ENCODE results near the gene CHST14. TPM values are rescaled to one million over a fixed set of nuclear protein-coding genes. Genes with fewer than 3 reads are reported as not detected.

The CHST14 gene
- total RNA-seq, 2 experiments from 2014 or later, result 11.2 to 11.7 TPM

DNA sequence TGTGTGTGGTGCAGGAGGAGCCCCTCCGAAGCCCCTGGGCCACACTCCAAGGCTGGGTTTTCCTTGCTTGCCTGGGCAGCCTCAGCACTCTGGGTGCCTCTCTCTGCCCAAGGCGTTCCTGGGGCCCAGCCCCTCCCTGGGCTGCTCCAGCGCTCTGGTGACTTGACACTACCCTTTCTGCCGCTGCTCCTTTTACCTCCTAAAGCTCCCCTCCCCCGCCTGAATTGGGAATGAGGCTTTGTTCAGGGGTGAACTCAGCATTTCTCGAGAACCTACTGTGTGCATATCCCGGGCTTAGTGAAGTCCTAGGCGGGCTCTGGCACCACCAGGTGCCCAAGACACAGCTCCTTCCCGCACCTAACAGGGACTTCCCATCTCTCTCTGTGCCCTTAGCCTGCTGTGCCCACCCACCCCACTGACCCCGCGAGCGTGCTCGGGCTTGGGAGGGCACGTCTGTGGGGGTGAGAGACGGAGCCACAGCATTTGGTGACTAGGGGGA, 31.3 kb upstream of the CHST14 start:
- CTCF ChIA-PET, result interaction anchor here (1.1 to 2.3 kb wide), 6 partner anchors 17 to 165 kb away, joined by 3 to 7 read pairs (median 4); partner anchors contain the start of gene KNSTRN

DNA sequence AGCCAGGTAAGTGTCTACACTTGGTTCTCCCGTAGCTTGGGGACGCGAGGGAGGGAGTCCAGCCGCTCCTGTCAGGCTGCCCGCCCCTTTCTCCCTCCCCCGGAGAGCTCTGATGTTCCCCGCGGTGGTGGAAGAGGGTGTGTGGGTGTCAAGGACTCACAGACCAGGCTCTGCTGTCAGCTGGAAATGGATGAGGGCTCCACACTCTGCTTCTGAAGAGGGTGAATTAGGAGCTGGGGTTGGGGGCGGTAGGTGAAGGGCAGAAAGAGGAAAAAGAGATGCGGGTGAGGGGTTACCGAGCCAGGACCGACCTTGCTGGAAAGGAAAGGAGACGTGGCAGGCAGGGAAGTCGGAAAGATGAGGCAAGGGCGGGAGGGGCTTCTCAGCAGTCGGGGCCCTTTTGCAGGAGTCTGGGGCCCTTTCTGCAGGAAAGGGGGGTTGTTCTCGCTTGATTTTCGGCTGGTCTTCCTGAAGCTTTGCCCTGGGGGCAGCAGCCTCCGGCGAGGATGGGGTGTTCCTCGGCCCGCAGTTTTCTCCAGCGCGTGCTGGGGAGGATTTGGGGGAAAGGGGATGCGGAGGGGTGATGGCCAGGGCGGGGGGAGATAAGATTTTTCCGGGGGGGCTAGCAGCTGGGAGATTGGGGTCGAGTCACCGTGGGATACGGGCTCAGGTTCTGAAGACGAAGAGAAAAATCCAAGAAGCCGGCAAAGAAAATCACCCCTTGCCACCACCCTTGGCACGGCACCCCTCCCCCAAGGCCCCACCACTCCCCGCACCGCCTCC, 30.6 kb upstream of the CHST14 start:
- ChIA-PET POLR2A (interaction anchor here (0.5 to 1.5 kb wide), 4 partner anchors 13 to 1014 kb away, joined by 3 to 5 read pairs (median 4); partner anchors contain the start of genes IVD and PLCB2), CTCF (interaction anchor here (1.1 to 2.3 kb wide), 6 partner anchors 18 to 166 kb away, joined by 3 to 7 read pairs (median 4); partner anchors contain the start of gene KNSTRN)

More for the DNA sequence above, 31.3 kb upstream of the CHST14 start:
- POLR2A ChIA-PET, result interaction anchor here (1.4 to 1.5 kb wide), 2 partner anchors 13 to 131 kb away, joined by 4 to 5 read pairs; partner anchors contain the start of gene PLCB2

DNA sequence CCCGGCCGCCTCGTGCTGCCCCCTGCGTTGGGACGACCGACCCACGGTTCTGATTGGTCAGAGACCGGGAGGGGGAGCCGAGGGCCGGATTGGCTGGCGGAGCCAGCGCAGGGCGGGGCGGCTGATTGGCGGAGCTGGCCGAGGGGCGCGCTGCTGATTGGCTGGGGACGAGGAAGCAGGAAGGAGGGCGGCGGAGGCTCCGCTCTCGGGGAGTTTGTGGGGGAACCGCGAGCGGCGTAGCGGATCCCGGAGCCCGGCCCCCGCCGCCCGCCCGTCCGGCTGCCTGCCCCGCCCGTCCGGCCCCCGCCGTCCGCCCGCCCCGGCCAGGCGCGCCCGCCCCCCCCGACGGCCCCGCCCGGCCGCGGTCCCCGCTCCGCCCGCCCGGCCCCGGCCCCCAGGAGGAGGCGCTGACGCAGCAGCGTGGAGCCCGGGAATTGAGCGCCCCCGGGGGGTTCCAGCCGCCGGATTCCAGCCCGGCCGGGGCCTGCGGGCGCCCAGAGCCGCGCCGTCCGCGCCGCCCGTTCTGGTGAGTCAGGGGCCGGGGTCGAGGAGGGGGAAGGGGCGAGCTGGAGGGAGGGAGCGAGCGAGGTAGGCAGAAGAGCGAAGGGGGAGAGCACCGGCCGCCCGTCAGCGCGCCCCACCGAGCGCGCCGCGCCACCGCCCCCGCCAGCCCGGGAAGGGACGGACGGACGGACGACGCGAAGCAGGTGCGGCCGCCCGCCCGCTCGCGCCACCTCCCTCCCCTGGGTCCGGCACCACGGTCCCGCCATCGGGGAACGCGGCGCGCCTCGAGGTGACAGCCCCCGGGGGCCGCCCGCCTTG, 29.8 kb upstream of the CHST14 start, which contains the start of gene BAHD1:
TSS of gene BAHD1 (plus strand) at position 211 of the 822 bp plus-strand sequence. CDS start 17,512 bp downstream, outside the sequence.
- CTCF ChIA-PET, result interaction anchor here (0.6 to 2.1 kb wide), 8 partner anchors 11 to 166 kb away, joined by 3 to 5 read pairs (median 3); partner anchors contain the start of gene PLCB2

DNA sequence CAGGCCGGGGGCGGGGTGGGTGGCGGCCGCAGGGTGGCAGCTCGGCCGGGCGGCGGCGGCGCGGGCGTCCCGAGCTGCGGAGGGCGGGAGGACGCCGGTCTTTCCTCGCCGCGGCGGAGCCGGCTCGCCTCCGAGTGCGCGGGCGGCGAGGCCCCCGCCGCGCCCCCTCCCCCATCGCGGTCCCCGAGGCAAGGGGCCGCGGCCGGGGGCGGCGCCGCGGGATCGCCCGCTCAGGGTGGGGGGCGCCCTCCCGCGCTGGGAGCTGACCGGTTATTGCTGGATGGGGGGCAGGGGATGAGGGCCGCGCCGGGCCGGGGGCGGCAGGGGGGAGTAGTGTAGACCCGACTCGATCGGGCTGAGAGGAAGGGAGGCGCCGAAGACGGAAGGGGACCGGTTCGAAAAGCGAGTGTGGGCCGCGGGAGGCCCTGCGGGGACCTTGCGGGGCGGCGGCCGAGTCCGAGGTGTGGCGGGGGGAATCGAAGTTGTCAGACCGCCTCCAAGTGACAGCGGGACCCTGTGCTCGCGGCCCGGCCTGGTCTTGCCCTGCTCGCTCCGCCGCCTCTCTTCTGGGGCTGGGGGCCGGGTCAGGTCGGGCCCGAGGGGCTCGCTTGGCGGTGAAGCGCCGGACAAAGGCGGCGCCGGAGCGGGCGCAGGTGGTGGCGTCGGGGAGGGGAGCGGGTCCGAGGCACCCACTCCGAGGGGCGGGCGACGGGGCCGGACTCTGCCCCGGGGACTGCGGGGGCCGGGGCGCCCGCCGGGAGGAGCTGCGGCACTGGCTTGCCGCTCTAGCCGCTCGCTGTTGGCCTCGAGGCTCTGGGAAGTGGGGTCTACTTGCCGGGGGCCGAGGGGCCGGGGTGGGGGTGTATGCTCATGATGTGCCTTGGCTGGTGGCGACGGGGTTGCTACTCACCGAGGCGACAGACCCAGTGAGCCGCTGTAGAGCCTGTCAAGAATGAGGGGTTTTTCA, 28.9 kb upstream of the CHST14 start:
- CTCF ChIA-PET, result interaction anchor here (0.6 to 2.1 kb wide), 8 partner anchors 10 to 167 kb away, joined by 3 to 6 read pairs (median 4); no protein-coding TSS in a partner anchor
- POLR2A ChIA-PET, result interaction anchor here (1.5 kb wide), 1 partner anchor 36 kb away, joined by 3 read pairs; the partner anchor contains the start of gene IVD

More for the DNA sequence above, 29.8 kb upstream of the CHST14 start, which contains the start of gene BAHD1:
- POLR2A ChIA-PET, result interaction anchor here (0.5 to 1.5 kb wide), 5 partner anchors 12 to 1013 kb away, joined by 3 to 5 read pairs (median 4); partner anchors contain the start of genes IVD and PLCB2

DNA sequence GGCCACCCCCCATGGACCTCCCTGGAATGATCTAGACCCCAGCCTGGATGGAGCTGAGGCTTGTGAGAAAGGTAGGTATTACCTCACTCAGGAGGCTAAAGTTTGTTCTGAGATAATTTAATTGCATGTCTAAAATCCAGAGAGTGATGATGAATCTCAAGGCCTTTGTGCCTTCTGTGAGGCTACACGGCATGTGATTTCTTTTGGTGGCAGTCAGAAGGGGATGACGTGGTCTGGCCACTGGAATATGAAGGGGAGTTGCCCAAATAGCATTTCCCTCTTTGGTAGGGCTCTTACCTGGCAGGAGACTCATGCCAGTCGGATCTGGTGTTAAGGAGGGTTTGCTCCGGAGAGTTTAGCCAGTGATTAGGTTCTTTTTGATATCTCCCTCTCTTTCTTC, 27.5 kb upstream of the CHST14 start:
- ChIA-PET CTCF (interaction anchor here (0.6 to 1.1 kb wide), 2 partner anchors 27 to 33 kb away, joined by 4 read pairs; no protein-coding TSS in a partner anchor), POLR2A (no interaction called here)

DNA sequence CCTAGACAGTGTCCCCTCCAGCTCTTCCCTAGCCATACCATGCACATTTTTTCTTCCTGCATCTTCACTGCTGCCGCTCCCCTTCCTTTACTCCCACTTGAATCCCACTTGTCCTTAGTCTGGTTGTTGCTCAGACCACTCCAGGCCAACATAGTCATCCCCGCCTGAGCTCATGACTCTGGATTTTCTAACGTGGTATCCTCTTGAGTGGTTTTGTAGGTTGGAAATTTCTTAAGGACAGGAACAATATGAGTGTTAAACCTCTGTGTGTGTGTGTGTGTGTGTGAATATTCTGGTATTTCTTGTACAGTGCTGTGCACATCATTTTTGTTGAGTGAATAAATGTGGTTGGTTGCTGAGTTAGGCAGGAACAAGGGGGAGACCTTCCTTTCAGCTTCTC, 26.9 kb upstream of the CHST14 start:
- CTCF ChIA-PET, result interaction anchor here (2.2 kb wide), 1 partner anchor 11 kb away, joined by 11 read pairs; no protein-coding TSS in a partner anchor
- POLR2A ChIA-PET, result no interaction called here

DNA sequence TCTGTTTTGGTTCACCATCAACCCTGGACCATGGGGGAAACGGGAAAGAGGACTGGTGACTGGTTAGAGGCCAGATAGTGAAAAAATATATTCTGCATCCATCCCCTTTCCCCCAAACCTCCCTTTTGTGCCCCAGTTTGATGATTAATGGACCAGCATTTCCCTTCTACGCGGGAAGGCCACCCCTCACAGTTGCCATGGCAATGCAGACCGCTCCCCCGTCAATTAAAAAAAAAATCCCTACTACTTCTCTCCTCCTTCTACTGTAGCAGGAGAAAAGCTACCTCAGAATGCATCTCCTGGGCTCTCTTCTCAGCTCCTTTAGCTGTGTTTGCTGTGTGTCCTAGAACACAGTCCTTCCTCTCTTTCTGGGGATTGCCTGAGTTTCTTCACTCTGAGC, 26.0 kb upstream of the CHST14 start:
- POLR2A ChIA-PET, result interaction anchor here (0.6 to 0.7 kb wide), 3 partner anchors 182 to 510 kb away, joined by 3 to 7 read pairs (median 3); no protein-coding TSS in a partner anchor
- CTCF ChIA-PET, result interaction anchor here (2.2 kb wide), 1 partner anchor 10 kb away, joined by 11 read pairs; no protein-coding TSS in a partner anchor

DNA sequence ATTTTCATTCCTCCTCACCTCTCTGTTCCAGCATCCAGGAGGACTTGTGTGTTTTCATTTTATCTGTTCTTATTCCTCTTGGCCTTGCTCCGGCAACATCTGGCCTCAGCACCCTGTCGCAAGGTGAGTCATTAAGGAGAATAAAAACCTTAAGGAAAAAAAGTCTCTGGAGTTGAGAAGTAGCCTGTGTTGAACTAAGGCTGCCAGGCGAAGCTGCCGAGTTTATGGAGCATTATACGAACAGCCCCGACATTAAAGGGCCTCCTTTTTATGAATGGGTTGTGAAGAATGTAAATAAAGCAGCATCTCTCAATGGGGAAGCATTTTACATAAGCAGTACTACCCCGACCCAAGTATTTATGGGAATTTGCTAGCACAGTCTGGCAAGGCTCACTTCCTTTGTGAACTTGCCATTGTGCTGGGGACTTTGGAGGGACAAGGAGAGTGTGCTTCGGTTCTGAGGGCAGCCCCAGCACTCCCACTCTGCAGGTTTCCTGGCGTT, 25.3 kb upstream of the CHST14 start:
- ChIA-PET CTCF (interaction anchor here (2.2 kb wide), 1 partner anchor 9 kb away, joined by 11 read pairs; no protein-coding TSS in a partner anchor), POLR2A (interaction anchor here (0.7 kb wide), 1 partner anchor 200 kb away, joined by 3 read pairs; no protein-coding TSS in a partner anchor)

DNA sequence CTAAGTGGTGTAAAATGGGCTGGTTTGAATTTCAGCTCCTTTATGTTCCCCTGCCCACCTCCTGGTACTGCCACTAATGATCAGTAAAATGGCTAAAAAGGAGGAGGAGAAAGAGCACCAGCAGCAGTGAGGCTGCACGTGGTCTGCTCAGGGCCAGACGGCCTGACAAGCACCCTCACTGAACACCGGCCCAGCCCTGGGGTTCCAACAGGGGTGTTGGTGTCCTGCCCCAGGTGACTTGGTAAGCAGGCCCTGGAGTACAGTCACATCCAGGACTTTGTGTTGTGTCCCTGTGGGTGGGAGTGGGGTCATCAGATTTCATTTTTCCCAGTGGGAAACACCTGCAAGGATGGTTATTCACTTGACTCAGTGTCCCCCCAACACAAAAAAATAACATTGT, 24.6 kb upstream of the CHST14 start:
- ChIA-PET POLR2A (no interaction called here), CTCF (interaction anchor here (2.2 kb wide), 1 partner anchor 8 kb away, joined by 11 read pairs; no protein-coding TSS in a partner anchor)

DNA sequence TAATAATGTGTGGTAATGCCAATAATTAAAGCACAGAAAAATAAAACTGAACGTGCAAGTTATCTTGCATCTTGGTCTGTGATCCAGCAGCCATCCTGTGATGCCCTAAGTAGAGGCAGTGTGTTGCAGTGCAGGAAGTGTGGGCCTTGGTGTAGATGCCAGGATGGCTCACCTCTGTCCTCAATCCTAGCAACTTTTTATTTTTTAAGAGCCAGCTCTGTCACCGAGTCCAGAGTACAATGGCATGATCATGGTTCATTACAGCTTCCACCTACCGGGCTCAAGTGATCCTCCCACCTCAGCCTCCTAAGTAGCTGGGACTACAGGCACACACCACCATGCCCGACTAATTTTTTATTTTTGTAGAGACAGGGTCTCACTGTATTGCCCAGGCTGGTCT, 22.4 kb upstream of the CHST14 start:
- POLR2A ChIA-PET, result no interaction called here
- CTCF ChIA-PET, result interaction anchor here (0.7 kb wide), 1 partner anchor 26 kb away, joined by 3 read pairs; no protein-coding TSS in a partner anchor

DNA sequence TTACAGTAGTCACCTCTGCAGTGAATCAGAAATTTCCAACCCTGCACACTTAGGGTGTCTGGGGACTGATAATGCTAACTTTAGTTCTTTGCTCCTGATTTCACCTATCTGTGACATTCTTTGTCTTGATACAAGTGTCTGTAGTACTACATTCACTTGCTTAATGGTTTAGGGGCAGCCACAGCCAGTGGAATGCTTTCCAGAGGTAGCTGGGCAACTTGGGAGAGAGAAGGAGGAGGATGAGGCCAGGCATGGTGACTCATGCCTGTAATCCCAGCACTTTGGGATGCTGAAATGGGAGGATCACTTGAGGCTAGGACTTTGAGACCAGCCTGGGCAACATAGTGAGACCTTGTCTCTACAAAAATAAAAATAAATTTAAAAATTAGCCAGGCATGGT, 21.5 kb upstream of the CHST14 start:
- ChIA-PET POLR2A (no interaction called here), CTCF (no interaction called here)

DNA sequence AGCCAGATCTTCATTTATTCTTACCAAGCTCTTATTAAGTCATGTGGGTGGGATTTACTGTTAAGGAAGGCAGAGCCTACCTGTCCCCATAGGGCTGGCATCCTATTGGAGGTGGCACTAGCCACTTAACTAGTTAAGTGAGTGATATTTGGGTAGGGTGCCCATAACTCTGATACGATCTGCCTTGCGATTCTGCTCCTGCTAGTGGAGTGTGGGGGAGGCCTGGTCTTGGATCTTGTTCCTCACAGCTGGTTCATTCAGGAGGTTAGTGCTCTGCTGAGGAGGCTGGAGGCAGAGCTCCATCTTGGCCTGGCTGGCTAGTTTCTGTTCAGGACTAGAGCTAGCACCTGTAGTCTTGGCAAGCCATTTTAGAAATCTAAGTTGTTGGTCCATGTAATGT, 20.7 kb upstream of the CHST14 start:
- CTCF ChIA-PET, result no interaction called here
- POLR2A ChIA-PET, result no interaction called here

DNA sequence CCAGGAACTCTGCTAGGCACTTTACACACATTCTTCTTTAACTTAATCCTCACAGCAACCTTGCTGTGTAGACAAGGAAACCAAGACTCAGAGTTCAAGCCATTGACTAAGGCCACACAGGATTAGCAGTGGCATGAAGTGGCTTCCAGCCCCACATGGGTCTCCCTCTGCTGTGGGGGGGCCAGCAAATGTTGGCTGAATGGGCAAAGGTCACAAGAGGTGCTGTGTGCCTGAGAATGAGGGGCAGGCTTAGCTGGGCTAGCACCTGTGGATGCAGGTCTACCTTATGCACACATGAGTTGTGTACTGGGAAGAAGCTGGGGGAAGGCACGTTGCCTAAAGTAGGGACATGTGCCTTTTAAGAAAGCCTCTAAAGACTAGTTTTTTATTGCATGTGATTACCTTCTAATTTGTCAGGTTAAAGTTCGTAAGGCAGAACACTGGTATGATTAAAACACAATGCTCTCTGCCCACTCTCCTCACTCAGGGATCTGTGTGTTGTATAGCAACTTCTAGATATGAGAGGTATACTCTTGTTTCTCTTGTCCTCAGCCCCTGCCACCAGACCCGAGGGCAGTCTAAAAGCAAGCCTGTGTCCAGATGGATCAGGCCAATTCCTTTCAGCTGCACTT, 19.1 kb upstream of the CHST14 start:
- ChIA-PET CTCF (interaction anchor here (0.6 to 1.1 kb wide), 2 partner anchors 10 to 691 kb away, joined by 4 read pairs; partner anchors contain the start of gene BAHD1), POLR2A (interaction anchor here (0.6 kb wide), 2 partner anchors 26 to 138 kb away, joined by 3 to 10 read pairs; no protein-coding TSS in a partner anchor)

DNA sequence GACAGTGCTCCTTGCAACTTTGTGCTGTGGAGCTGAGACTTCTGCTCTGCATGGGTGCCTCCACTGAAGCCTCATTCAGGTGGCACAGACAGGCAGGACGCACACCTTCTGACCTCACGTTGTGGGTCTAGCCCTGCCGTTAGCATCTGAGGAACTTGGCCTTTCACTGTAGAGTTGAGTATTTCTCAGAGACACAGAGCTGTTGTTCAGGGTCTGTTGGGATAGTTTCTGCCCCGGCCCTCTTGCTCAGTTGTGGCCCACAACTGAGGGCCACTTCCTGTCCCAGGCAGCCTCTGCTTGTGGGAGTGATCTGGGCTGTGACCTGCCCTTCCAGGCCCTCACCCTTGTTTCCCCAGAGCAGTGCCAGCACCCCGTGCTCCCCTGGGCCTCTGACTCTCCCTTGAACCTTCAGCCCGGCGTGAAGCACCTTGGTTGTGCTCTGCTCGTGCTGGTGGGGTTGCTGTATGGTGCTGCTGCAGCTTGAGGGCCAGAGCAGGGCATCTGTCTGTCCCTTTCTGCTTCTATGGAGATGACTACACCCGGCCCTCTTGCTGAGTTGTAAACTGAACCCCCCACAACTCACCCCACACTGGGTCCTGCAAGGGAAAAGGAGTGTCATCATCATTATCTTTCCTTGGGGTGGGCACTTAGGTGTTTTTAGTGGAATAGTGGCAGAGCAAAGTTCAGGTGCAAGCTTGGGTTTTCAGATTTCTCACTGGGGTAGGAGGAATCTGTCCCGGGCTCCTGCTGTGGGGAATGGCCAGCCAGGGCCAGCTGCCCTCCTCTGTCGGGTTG, 18.3 kb upstream of the CHST14 start:
- CTCF ChIA-PET, result interaction anchor here (1.1 to 3.4 kb wide), 2 partner anchors 8 to 11 kb away, joined by 4 to 11 read pairs; partner anchors contain the start of gene BAHD1
- POLR2A ChIA-PET, result interaction anchor here (0.5 to 1.4 kb wide), 3 partner anchors 12 to 71 kb away, joined by 4 to 7 read pairs (median 5); partner anchors contain the start of gene BAHD1

DNA sequence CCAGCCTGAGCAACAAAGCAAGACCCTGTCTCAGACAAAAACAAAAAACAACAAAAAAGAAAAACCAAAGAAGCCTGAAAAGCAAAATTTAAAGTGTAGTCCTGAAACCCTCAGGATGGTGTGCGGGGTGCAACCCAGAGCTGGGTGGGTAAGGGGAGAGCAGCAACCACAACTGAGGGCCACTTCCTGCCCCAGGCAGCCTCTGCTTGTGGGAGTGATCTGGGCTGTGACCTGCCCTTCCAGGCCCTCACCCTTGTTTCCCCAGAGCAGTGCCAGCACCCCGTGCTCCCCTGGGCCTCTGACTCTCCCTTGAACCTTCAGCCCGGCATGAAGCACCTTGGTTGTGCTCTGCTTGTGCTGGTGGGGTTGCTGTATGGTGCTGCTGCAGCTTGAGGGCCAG, 16.8 kb upstream of the CHST14 start:
- POLR2A ChIA-PET, result interaction anchor here (0.5 kb wide), 1 partner anchor 99 kb away, joined by 7 read pairs; no protein-coding TSS in a partner anchor
- CTCF ChIA-PET, result interaction anchor here (3.4 kb wide), 1 partner anchor 9 kb away, joined by 11 read pairs; no protein-coding TSS in a partner anchor
